ENCODE results near the gene PIEZO2.

PIEZO2 gene

GRCh38 chr18:11047817-11048216 is 101.6 kb downstream of the PIEZO2 start:
- TF ChIP-seq CTCF (IDR thresholded peaks at IDR 0.05; ENCODE audit: low read length) = no peak
- no peak for TF ChIP-seq EZH2 (IDR thresholded peaks at IDR 0.05; ENCODE audit: borderline replicate concordance, low read length)
- H2AFZ ChIP-seq (ENCODE audit: low read length) = no peak overlapping the region
- no peaks in the 10 kb centered on the region for H3K79me2 ChIP-seq (ENCODE audit: insufficient read depth, low read length)
- no peak overlapping the region for H3K27ac ChIP-seq (ENCODE audit: low read depth, low read length, poor library complexity, severe bottlenecking)
- peaks cover 4% of the 10 kb centered on the region for H3K4me1 ChIP-seq (ENCODE audit: insufficient read depth, low read length, severe bottlenecking)
- H3K36me3 ChIP-seq (ENCODE audit: insufficient read depth, low read length) = no peaks in the 10 kb centered on the region
- no peak overlapping the region for H3K9ac ChIP-seq (ENCODE audit: low read length)
- H3K4me2 ChIP-seq (ENCODE audit: low read length) = no peak overlapping the region
- no peaks in the 10 kb centered on the region for H3K9me2 ChIP-seq (ENCODE audit: low read depth, low read length)
- H3F3A ChIP-seq (ENCODE audit: insufficient read depth, low read length) = no peaks in the 10 kb centered on the region
- H3K4me3 ChIP-seq (ENCODE audit: low read depth, low read length, poor library complexity, severe bottlenecking) = no peak overlapping the region
- no peaks in the 10 kb centered on the region for H4K20me1 ChIP-seq (ENCODE audit: insufficient read depth, low read length)
- H3K9me3 ChIP-seq (ENCODE audit: low read length) = no peaks in the 10 kb centered on the region
- no peaks in the 10 kb centered on the region for H3K27me3 ChIP-seq (ENCODE audit: insufficient read depth, low read length)

- no peaks in the 10 kb centered on the region for H3K27me3 ChIP-seq (ENCODE audit: insufficient read depth, low read length)
- no peak overlapping the region for H3K4me3 ChIP-seq (ENCODE audit: low read depth, low read length, poor library complexity, severe bottlenecking)
- H3K9ac ChIP-seq (ENCODE audit: low read length) = no peak overlapping the region
- H3K36me3 ChIP-seq (ENCODE audit: insufficient read depth, low read length) = no peaks in the 10 kb centered on the region
- no peaks in the 10 kb centered on the region for H3K9me3 ChIP-seq (ENCODE audit: low read length)
- H3K79me2 ChIP-seq (ENCODE audit: insufficient read depth, low read length) = no peaks in the 10 kb centered on the region
- H3K9me2 ChIP-seq (ENCODE audit: low read depth, low read length) = no peaks in the 10 kb centered on the region
- peaks cover 10% of the 10 kb centered on the region for H3K4me1 ChIP-seq (ENCODE audit: insufficient read depth, low read length, severe bottlenecking)
- H3K4me2 ChIP-seq (ENCODE audit: low read length) = no peak overlapping the region
- H3F3A ChIP-seq (ENCODE audit: insufficient read depth, low read length) = no peaks in the 10 kb centered on the region
- no peak overlapping the region for H2AFZ ChIP-seq (ENCODE audit: low read length)
- TF ChIP-seq EZH2 (IDR thresholded peaks at IDR 0.05; ENCODE audit: borderline replicate concordance, low read length) = no peak
- no peak for TF ChIP-seq CTCF (IDR thresholded peaks at IDR 0.05; ENCODE audit: low read length)
- no peaks in the 10 kb centered on the region for H4K20me1 ChIP-seq (ENCODE audit: insufficient read depth, low read length)
- H3K27ac ChIP-seq (ENCODE audit: low read depth, low read length, poor library complexity, severe bottlenecking) = no peak overlapping the region
Measured at GRCh38 chr18:11047156-11047555, 102.2 kb downstream of the PIEZO2 start.

GRCh38 chr18:11046140-11046539 is 103.2 kb downstream of the PIEZO2 start:
- no peaks in the 10 kb centered on the region for H3K9me3 ChIP-seq (ENCODE audit: low read length)
- no peak overlapping the region for H3K27ac ChIP-seq (ENCODE audit: low read depth, low read length, poor library complexity, severe bottlenecking)
- H3K79me2 ChIP-seq (ENCODE audit: insufficient read depth, low read length) = no peaks in the 10 kb centered on the region
- peaks cover 21% of the 10 kb centered on the region for H3K4me1 ChIP-seq (ENCODE audit: insufficient read depth, low read length, severe bottlenecking)
- no peaks in the 10 kb centered on the region for H4K20me1 ChIP-seq (ENCODE audit: insufficient read depth, low read length)
- TF ChIP-seq CTCF (IDR thresholded peaks at IDR 0.05; ENCODE audit: low read length) (no peak), EZH2 (IDR thresholded peaks at IDR 0.05; ENCODE audit: borderline replicate concordance, low read length) (no peak)
- no peak overlapping the region for H3K4me3 ChIP-seq (ENCODE audit: low read depth, low read length, poor library complexity, severe bottlenecking)
- H3K9me2 ChIP-seq (ENCODE audit: low read depth, low read length) = no peaks in the 10 kb centered on the region
- H3K27me3 ChIP-seq (ENCODE audit: insufficient read depth, low read length) = no peaks in the 10 kb centered on the region
- no peak overlapping the region for H3K4me2 ChIP-seq (ENCODE audit: low read length)
- H2AFZ ChIP-seq (ENCODE audit: low read length) = no peak overlapping the region
- H3F3A ChIP-seq (ENCODE audit: insufficient read depth, low read length) = no peaks in the 10 kb centered on the region
- no peaks in the 10 kb centered on the region for H3K36me3 ChIP-seq (ENCODE audit: insufficient read depth, low read length)
- H3K9ac ChIP-seq (ENCODE audit: low read length) = no peak overlapping the region

All from OCI-LY1 (cell line).